NCI-H1694 treated with DMSO at 0.1 percent for 48 hours (cell line): ENCODE data around the gene SNED1.

Experiments
- DNase-seq: peaks from one replicate; lab custom pipeline; 2025; lab: John Stamatoyannopoulos, UW

Gene SNED1

GRCh38 chr2:241108271-241109209 lies 110.1 kb downstream of the SNED1 start:
- no peak for DNase-seq

DNA sequence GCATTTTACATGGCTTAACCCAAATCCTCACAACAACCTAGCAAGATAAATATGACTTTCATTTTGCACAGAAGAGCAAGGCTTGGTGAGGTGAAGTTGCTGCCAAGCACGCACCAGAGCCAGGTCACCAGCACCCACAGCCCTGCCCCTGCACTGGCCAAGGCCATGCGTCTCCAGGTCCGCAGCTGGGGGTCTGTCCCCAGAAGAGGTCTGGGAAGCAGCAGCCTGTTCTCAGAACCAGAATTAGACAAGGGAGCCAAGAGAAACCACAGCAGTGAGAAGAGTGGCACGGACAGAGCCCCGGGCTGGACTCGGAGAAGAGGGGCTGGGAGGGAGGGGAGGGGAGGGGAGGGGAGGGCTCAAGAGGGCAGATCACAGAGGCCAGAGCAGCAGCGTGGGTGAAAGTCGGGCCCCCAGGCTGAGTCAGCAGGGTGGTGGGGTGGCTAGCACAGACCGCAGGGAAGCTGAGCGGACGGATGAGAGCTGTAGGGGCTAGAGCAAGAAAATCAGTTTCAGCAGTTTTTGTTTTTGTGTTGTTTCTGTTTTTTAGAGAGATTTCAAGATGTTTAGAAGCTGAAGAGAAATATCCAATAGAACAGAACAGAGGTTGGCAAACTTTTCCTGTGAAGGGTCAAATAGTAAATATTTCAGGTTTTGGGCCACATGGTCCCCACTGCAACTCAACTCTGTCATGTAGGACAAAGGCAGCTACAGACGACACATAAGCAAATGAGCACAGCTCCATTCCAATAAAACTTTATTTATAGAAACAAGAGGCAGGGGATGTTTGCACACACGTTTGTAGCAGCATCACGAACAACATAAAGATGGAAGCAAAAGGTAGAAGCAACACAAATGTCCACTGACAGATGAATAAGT lies 111.0 kb downstream of the SNED1 start:
- DNase-seq = no peak

DNA sequence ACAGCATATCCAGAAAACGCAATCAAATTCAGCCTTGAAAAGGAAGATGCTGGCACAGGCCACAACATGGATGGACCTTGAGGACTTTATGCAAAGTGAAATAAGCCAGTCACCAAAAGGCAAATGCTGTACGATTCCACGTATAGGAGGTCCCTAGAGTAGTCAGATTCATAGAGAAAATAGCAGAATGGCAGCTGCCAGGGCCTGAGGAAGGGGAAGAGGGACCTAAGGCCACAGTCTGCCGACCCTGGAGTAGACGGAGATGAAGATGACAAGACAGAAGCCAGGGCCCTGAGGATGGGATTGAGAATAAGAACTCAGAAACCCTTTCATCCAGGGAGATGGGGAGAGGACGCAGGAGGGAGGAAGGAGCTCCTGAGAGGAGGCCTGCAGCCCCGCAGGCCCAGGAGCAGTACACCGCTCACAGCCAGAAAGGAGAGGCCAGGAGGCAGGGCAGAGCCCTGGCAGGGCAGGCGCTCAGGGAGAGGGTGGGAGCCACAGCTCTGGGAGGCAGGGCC lies 111.7 kb downstream of the SNED1 start:
- DNase-seq = no peak

GRCh38 chr2:241110607-241111439 lies 112.4 kb downstream of the SNED1 start:
- DNase-seq = no peak

DNA sequence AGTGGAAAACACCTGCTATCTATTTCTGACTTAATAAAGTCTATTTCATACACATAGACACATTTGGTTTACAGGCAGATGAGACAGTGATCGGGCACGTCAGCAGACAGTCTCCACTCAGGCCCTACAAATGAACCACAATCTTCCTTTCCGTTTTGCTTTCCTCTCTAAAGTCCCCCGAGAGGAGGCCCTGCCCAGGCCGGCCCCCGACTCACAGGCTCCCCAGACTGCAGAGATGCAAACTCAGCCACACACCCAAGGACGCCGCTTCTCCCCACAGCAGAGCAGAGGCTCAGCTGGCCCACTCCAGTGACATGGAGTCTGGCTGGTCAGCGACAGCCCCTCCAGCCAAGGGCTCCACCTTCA lies 113.0 kb downstream of the SNED1 start:
- DNase-seq = no peak

DNA sequence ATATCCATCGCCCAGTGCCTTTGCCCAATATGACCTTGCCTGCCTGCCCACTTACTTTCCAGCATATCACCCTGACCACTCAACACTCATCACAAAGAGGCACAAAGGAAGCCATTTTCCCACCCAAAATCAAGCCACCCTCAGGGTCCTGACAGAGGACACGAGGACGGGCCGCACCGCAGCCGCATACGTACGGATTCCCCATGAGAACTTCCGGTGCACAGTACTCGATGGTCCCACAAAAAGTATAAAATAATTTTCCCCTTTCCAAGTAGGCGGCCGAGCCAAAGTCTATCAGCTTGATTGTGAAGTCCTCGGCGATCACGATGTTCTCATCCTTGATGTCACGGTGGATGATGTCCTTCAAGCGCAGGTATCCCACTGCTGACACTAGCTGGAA lies 113.6 kb downstream of the SNED1 start:
- DNase-seq = no peak

- DNase-seq = no peak
Observed at GRCh38 chr2:241112592-241112991, 114.2 kb downstream of the SNED1 start.

DNA sequence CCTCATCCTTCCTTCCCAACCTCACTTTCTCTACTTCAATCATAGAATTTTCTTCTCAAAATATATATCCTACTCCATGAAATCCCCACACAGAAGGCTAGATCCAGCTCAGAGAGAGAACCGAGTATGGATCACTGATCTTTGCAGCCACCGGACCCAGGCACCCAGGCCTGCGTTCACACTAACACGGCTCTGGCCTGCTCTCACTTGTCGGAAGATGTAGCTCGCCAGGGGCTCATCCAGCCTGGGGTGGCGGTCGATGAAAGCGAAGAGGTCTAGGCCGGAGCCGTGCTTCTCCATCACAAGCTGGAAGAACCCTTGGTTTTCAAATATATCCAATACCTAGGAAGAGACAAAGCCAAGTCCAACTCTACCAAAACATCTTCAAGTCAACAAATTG lies 116.4 kb downstream of the SNED1 start:
- DNase-seq = no peak

GRCh38 chr2:241115361-241115760 lies 116.9 kb downstream of the SNED1 start:
- DNase-seq = no peak

DNA sequence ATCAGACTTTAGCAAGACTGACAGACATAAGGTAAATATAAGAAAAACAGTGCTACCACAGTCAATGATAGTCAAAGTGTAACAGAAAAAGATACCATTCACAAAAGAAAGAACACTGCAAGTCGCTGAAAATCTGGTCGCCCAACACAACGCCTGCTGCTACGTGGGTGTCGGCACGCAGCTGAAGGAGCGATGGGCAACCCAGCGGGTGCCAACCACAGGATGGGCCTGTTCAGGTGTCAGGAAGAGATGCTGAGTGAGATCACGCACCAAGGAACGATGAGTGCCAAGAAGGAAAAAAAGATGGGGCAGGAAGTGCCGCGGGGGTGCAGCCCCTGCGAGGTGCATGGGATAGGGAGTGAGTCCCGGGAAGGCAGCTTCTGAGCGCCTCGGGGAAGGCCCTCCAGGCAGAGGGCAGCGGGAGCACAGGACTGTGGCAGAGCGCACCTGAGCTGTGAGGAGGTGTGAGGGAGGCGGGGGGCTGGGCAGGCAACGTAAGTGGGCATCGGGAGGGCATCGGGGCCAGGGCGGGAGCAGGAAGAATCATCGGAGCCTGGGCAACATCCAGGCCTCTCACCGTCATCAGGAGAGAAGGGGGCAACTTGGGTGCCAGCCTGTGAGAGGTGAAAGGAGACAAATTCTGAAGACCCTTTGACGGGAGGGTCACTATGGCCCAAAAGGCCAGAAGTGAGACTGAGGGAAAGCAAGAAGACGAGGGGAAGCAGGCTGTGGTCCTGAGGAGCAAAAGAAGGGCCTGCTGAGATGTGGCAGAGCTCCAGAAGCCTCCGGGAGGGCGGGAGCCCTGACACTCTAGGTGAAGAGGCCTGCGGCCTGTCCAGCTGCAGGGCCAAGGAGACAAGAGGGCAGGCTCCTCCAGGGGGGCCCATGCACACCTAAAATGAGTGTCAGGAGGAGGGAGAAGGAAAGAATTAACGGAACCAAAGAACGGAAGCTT lies 118.5 kb downstream of the SNED1 start:
- DNase-seq = no peak

GRCh38 chr2:241118737-241119505 lies 120.5 kb downstream of the SNED1 start:
- no peak for DNase-seq

DNA sequence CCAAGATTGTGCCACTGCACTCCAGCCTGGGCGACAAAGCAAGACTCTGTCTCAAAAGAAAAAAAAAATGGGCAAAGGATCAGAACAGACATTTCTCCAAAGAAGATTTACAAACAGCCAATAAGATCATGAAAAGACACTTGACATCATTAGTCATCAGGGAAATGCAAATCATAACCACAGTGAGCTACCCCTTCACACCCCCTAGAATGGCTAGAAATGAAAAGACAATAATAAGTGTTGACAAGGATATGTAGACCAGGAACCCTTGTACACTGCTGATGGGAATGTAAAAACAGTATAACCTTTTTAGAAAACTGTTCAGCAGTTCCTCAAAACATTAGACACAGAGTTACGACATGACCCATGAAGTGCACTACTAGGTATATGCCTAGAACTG lies 122.0 kb downstream of the SNED1 start:
- DNase-seq = no peak

- no peak for DNase-seq
Observed at GRCh38 chr2:241121008-241121407, 122.6 kb downstream of the SNED1 start.

DNA sequence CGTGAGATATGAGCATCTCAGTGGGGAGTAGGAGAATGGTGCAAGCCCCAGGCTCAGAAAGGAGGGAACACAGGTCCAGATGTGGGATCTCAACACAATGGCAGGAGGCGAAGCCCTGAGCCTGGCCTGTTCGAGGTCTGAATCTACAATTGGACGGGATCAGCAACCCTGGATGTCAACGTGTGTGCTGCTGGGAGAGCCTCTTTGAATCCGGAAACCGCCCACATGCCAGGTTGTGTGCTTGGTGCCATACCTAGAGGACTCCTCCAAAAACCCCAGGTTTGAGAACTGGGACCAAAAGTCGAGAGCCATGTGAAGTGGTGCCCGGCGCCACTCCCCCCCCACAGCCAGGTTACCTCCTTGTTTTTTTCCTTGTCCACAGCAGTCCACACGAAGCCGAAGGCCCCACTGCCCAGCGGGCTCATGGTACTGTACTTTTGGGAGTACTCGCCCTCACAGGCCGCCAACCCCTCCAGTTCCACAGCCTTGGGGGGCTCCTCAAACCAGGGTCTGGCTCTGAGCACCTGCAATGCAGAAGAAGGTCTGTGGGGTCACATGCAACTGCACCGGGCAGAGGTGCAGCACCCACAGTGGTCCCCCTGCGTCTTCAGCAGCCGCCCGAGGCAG lies 124.1 kb downstream of the SNED1 start:
- no peak for DNase-seq

DNA sequence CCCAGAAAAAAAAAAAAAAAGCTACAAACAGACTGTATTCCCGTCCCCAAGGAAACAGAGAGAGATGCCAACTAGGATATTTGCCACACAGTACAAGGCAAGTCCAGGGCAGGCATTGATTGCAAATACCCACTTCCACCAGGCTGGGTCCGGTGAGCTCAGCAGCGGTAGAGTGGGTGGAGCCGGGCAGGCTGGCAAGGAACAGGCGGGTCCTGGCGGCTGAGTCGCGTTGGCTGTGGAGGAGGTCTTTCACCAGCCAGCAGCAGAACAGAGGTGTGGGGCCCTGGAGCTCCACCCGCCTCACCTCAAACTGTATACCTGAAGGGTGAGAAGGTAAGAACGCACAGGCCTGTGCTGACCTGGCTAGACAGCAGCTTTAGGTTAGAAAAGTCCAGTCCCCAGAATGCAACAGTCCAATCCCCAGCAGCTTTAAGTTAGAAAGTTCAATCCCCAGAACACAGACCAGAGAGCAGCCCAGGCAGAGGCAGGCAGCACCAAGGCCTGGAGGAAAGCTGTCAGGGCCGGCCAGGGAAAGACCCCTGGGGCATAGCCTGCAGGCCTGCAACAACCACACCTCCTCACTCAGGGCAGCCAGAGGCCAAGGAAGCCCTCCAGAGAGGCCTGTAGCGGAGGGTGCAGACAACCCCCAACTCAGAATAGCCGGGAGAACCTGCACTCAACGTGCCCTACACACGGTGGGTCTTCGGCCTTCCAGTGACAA lies 125.6 kb downstream of the SNED1 start:
- DNase-seq = no peak

GRCh38 chr2:241125626-241126025 lies 127.2 kb downstream of the SNED1 start:
- DNase-seq = no peak

GRCh38 chr2:241126201-241126611 lies 127.8 kb downstream of the SNED1 start:
- DNase-seq = no peak

GRCh38 chr2:241126771-241127202 lies 128.4 kb downstream of the SNED1 start:
- DNase-seq = no peak

DNA sequence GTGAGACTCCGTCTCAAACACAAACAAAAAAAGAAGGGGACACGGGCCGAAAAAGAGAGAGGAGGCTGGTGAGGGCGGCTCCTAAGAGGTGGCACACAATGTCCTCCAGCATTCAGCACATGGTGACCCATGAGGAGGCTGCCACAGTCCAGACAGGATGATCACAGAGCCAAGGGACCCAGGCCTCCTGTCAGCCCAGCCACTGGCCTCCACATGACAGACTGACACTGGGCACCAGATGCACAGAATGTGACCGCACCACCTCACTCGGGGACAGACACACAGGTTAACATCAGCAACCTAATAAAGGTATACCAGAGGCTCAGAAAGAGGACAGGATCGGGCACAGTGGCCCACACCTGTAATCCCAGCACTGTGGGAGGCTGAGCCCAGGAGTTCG lies 129.8 kb downstream of the SNED1 start:
- no peak for DNase-seq
